HepG2 (cell line): ENCODE data around the gene IQCK. TPM values are rescaled to one million over a fixed set of nuclear protein-coding genes. Genes with fewer than 3 reads are reported as not detected.

Experiments
- ARID2 ChIP-seq: sonication (generic); formaldehyde crosslinking; IDR thresholded peaks from 2 replicates; pipeline ENCODE4 v1.8.1; 2022; ENCODE audit warnings: mild to moderate bottlenecking, missing genetic modification reagents, borderline replicate concordance
- MAX ChIP-seq: IDR thresholded peaks from 2 replicates; pipeline ENCODE4 v1.6.1; 2012; ENCODE audit warnings: inconsistent platforms
- MEIS1 ChIP-seq: sonication (generic); formaldehyde crosslinking; IDR thresholded peaks from 2 replicates; pipeline ENCODE4 v1.9.0; 2021; ENCODE audit warnings: mild to moderate bottlenecking, missing genetic modification reagents, moderate library complexity, borderline replicate concordance
- MTA3 ChIP-seq: sonication (generic); formaldehyde crosslinking; IDR thresholded peaks from 2 replicates; pipeline ENCODE4 v1.4.0; 2020; ENCODE audit warnings: missing genetic modification reagents
- MTF1 ChIP-seq: sonication (generic); formaldehyde crosslinking; IDR thresholded peaks from 2 replicates; pipeline ENCODE4 v1.5.0; 2020; ENCODE audit warnings: missing genetic modification reagents
- RCOR2 ChIP-seq: IDR thresholded peaks from 2 replicates; pipeline ENCODE4 v1.6.1; 2016; ENCODE audit warnings: missing biosample characterization, missing genetic modification reagents
- TSC22D2 ChIP-seq: sonication (generic); formaldehyde crosslinking; IDR thresholded peaks from 2 replicates; pipeline ENCODE4 v1.5.1; 2020; ENCODE audit warnings: missing genetic modification reagents, mild to moderate bottlenecking, borderline replicate concordance
- ZBTB39 ChIP-seq: sonication (generic); formaldehyde crosslinking; IDR thresholded peaks from 2 replicates; pipeline ENCODE4 v1.5.0; 2020; ENCODE audit warnings: missing genetic modification reagents
- ZFP90 ChIP-seq: sonication (generic); formaldehyde crosslinking; IDR thresholded peaks from 2 replicates; pipeline ENCODE4 v1.8.0; 2022; ENCODE audit warnings: missing genetic modification reagents, mild to moderate bottlenecking, inconsistent platforms, borderline replicate concordance
- ZNF281 ChIP-seq: sonication (generic); formaldehyde crosslinking; IDR thresholded peaks from 2 replicates; pipeline ENCODE4 v1.4.0; 2020; ENCODE audit warnings: missing genetic modification reagents, borderline replicate concordance
- ZNF329 ChIP-seq: sonication (generic); formaldehyde crosslinking; IDR thresholded peaks from 2 replicates; pipeline ENCODE4 v1.9.0; 2021; ENCODE audit warnings: low read depth, mild to moderate bottlenecking, missing genetic modification reagents
- ZNF468 ChIP-seq: sonication (generic); formaldehyde crosslinking; IDR thresholded peaks from 2 replicates; pipeline ENCODE4 v1.8.0; 2022; ENCODE audit warnings: mild to moderate bottlenecking, moderate library complexity, missing genetic modification reagents
- ZNF607 ChIP-seq: sonication (generic); formaldehyde crosslinking; IDR thresholded peaks from 2 replicates; pipeline ENCODE4 v1.5.1; 2020; ENCODE audit warnings: missing genetic modification reagents, mild to moderate bottlenecking, borderline replicate concordance
- ZNF720 ChIP-seq: sonication (generic); formaldehyde crosslinking; IDR thresholded peaks from 2 replicates; pipeline ENCODE4 v1.4.0; 2020; ENCODE audit warnings: missing genetic modification reagents
- ZSCAN20 ChIP-seq: sonication (generic); formaldehyde crosslinking; IDR thresholded peaks from 2 replicates; pipeline ENCODE4 v1.4.0; 2020; ENCODE audit warnings: missing genetic modification reagents, mild to moderate bottlenecking, borderline replicate concordance
- ZSCAN29 ChIP-seq: sonication (generic); formaldehyde crosslinking; conservative IDR thresholded peaks from 2 replicates; pipeline ENCODE4 v1.4.0; 2020; ENCODE audit warnings: mild to moderate bottlenecking, missing genetic modification reagents
- polyA plus RNA-seq, 8 experiments: library from polyadenylated mRNA; depleted of rRNA in 3 of 8; stranded (reverse) in 7 of 8; unstranded in 1 of 8; fragments of >200 nt; fragmentation: Illumina TruSeq in 4 of 8; extraction: Trizol in 4 of 8; gene quantifications; 2 replicates each; pipeline versions ENCODE4 v1.2.1 to v1.2.3, GENCODE V29; 2011 to 2016; ENCODE audit warnings: low read depth in 4 of 8, missing spikeins in 1 of 8, mixed read lengths in 1 of 8; ENCODE audit not compliant: insufficient read depth in 1 of 8
- total RNA-seq, 5 experiments: library from RNA; depleted of rRNA; stranded (reverse); fragments of >200 nt; fragmentation: Illumina TruSeq; extraction: Trizol; gene quantifications; 2 replicates each; pipeline ENCODE4 v1.2.3, GENCODE V29; 2016; ENCODE audit warnings: low read depth in 1 of 5
- TF ChIP-seq, protein P1 (sequence below), 2 experiments: sonication (generic) in 1 of 2; formaldehyde crosslinking in 1 of 2; IDR thresholded peaks; 2 replicates each; pipeline versions ENCODE4 v1.6.1 to v1.9.0; 2014 to 2022; ENCODE audit warnings: antibody characterized with exemption in 1 of 2, borderline replicate concordance in 1 of 2, inconsistent platforms in 1 of 2, low read depth in 1 of 2, missing genetic modification reagents in 1 of 2

IQCK gene
- total and polyA plus RNA-seq, 2 of the 13 experiments (the other 11 are each of a cell fraction or from before 2014, with no cell fraction given), result 5.1 to 7.3 TPM

GRCh38 chr16:19907161-19907992, 189.3 kb downstream of the IQCK start (continued):
- TF ChIP-seq ZBTB39 (CRISPR knock-in tag) (no peak), ARID2 (CRISPR knock-in tag) (no peak), RCOR2 (CRISPR knock-in tag) (peak; percentile 34; the same call in 1 of the 2 replicates), TSC22D2 (CRISPR knock-in tag) (0 out of 2 replicates have a peak, but pooled peaks have one; percentile 39), MTA3 (no peak), ZFP90 (CRISPR knock-in tag) (no peak), ZNF720 (CRISPR knock-in tag) (no peak), ZSCAN29 (CRISPR knock-in tag) (no peak), MEIS1 (CRISPR knock-in tag) (no peak), MAX (no peak), ZSCAN20 (no peak), ZNF468 (CRISPR knock-in tag) (no peak), ZNF281 (CRISPR knock-in tag) (no peak), ZNF329 (no peak), MTF1 (no peak), ZNF607 (CRISPR knock-in tag) (peak; percentile 81)
- TF ChIP-seq, protein P1, sequence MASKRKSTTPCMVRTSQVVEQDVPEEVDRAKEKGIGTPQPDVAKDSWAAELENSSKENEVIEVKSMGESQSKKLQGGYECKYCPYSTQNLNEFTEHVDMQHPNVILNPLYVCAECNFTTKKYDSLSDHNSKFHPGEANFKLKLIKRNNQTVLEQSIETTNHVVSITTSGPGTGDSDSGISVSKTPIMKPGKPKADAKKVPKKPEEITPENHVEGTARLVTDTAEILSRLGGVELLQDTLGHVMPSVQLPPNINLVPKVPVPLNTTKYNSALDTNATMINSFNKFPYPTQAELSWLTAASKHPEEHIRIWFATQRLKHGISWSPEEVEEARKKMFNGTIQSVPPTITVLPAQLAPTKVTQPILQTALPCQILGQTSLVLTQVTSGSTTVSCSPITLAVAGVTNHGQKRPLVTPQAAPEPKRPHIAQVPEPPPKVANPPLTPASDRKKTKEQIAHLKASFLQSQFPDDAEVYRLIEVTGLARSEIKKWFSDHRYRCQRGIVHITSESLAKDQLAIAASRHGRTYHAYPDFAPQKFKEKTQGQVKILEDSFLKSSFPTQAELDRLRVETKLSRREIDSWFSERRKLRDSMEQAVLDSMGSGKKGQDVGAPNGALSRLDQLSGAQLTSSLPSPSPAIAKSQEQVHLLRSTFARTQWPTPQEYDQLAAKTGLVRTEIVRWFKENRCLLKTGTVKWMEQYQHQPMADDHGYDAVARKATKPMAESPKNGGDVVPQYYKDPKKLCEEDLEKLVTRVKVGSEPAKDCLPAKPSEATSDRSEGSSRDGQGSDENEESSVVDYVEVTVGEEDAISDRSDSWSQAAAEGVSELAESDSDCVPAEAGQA (IDR thresholded peaks at IDR 0.05; ENCODE audit: low read depth), result no peak
- TF ChIP-seq, protein P1 (CRISPR knock-in tag; IDR thresholded peaks at IDR 0.05; ENCODE audit: borderline replicate concordance), result no peak
